Stimulated activated CD4-positive, alpha-beta T cell treated with anti-CD3 and anti-CD28 coated beads, Interleukin-2, amount 100 ng/mL, for 4 hours (primary cell): Measurements from ENCODE around the gene KCND3.

Source experiments
- DNase-seq: peaks from one replicate; pipeline ENCODE4 v3.0.0-alpha.2; 2020; ENCODE audit warnings: low read depth

Gene KCND3

DNA sequence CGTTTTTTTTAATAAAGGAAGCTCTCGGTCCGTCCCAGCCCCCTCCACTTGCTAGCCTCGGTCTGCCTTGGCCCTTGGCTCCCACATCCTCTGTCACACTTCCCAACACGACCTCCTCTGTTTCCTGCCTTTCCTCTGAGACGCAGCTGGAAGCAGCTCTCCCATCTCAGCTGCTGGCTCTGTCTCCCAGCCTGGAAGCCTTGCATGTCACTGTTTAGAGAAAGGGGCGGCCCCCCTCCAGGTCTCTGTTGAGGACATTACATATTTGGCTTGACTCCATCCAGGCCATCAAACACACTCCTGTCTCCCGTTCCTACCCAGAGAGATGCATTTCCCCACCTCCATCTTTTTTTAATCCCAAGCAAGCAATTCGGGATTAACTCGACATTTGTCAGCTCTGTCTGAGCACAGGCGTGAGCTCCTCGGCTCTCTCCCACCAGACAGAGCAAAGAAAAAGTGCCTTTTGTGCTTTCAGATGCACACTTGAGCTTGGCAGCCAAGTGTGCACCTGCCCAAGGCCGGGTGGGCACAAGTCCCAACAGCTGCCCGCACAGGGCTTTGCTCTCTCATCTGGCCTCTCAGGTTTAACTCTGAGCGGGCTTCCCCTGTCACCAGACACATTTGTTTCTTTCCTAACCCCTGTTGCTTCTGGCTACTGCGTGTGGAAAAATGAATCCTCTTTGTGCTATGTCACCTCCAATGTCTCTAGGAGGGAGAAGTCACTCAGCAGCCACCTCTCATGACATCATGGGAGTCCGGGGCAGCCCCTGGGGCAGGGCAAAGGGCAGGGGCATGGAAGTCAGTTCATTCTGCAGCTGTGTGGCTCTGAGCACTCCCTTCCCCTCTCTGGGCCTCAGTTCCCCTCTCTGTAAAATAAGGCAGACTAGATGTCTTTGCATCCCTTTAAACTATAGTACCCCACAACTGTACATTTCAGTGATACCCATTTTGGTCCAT, 108.3 kb downstream of the KCND3 start:
- DNase-seq = no peak

DNA sequence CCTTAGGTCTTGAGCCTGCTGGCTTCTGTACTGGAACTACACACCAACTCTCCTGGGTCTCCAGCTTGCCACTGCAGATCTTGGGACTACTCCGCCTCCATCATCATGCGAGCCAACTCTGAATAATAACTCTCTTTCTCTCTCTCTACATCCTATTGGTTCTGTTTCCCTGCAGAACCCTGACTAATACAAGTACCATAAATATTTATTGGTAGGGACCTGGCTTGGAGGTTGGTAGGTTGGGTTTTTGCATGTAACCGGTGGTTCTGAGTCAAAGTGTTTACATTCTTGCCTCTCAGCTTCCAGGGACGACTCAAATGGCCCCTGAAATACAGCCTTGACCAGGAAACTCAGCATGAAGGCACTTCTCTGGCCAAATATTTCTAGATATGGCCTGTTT, 110.4 kb downstream of the KCND3 start:
- DNase-seq = no peak

DNA sequence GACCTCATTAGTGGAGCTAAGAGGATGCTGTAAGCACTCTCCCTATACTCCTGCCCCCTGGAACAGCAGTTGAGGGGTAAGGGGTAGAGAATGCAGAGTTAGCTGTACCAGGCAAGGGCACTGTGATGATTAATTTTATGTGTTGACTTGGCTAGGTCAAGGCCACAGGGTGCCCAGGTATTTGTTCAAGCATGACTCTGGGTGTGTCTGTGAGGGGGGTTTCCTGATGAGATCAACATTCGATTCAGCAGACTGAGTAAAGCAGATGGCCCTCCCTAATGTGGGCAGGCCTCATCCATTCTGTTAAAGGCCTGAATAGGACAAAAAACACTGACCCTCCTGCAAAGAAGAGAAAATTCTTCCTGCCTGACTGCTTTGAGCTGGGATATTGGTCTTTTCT, 110.8 kb downstream of the KCND3 start:
- DNase-seq = no peak

DNA sequence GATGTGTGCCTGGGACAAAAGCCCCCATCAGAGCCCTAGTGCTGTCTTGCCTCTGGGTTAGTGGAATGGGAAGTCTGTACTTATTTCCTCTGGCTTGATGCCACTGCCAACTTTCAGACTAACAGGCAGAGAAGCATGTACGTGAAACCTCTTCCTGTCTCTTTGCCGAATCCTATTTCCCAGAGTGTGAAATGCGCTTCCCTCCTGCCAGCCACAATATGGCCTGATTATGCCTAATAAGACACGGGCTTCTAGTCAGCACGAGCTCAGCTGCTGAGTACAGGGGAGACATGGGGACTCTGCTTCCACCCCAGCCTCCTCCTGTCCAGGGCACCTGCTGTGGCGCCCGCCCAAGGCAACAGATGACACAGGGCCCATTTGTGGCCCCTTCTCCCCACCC, 111.4 kb downstream of the KCND3 start:
- DNase-seq = no peak

DNA sequence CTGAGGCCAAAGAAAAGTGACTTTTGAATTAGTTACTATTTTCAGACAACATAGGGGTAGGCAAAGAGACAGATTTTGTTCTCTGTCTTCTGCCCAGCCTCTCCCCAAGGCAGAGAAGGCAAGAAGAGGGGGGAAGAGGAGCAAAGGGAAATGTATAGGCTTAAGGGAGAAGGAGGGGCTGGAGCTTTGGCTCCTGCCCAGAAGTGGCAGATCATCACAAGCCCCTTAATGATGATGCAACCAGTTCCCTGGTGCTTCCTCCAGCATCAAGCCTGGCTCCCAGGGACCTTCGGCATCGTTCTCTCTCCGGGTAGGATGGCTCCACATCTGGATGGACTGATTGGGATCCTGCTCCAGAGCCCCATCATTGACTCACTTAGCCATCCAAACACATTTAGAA, 112.8 kb downstream of the KCND3 start:
- DNase-seq = no peak

DNA sequence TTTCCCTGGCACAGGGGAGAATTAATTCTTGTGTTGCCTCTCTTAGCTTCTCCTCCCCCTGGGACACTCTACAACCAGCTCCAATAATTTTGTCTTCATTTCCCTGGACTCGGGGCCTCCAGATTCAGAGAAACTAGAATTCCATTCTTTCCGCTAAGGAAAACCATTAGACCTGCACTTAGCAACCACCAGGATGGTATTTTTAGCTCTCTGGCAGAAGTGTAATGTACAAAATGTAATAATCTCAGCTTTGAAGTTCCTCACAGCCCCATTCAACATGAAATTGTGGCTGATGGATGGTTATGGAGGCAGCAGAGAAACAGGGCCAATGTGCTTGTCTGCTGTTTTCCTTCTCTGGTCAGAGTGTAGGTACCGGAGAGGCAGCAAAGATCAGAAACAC, 113.8 kb downstream of the KCND3 start:
- DNase-seq = no peak

DNA sequence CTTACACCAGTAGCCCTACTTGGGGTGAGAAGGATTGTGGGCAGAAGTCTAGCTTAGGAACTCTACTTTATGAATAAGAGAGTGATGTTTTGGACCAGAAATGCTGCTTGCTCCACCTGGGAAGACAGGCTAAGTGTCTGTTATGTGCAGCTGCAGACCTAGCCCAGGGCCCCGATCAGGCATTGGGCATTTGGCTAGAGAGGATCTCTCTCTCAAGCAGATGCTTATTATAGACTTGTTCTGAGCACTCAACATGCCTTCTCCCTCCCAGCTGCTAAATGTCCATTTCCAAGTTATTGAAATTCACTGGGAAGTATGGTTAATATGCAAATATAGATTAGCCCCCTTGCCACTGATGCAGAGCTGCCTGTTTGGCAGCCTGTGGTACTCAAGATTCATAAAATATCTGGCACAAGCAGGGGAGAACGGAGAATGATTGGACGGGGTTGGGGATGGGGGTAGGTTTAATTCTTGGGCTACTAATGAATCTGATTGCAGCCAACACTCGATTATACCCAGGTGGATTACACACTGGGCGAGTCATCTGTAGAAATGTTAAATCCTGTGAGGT, 115.9 kb downstream of the KCND3 start:
- DNase-seq = no peak

DNA sequence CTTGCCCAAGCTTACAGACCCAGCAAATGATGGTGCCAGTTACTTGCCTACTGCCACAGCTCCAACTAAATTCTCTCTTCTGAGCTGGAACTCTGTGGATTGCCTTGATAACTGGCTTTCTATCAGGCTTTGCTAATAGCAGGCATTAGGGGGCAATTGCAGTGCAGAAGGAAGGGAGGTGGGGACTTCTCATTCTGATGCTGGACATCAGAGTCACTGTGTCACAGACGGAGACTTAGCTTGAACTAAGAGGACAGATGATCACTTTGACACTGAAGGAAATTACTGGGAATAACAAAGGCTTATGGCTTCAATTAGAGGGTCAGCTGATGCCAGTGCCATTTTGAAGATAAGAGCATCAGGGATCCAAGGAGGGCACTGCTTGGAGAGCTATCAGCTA, 119.3 kb downstream of the KCND3 start:
- no peak for DNase-seq

DNA sequence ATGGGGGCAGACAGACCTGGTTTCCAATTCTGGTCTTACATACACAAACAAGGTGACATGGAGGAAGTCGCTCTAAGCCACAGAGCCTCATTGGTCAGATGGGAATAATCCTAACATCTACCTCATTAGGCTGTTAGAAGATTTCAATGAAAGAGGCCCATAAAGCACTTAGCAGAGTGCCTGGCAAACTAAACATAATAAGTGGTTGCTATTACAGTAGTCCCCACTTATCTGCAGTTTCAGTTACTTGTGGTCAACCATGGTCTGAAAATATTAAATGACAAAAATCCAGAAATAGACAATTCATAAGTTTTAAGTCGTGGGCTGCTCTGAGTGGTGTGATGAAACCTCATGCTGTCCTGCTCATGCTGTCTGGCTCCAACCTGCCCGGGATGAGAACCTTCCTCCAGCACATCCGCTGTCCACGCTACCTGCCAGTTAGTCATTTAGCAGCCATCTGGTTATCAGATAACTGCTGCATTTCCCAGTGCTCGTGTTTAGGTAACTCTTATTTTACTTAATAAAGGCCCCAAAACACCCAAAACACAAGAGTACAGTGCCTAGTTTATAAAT, 121.5 kb downstream of the KCND3 start:
- DNase-seq = no peak

DNA sequence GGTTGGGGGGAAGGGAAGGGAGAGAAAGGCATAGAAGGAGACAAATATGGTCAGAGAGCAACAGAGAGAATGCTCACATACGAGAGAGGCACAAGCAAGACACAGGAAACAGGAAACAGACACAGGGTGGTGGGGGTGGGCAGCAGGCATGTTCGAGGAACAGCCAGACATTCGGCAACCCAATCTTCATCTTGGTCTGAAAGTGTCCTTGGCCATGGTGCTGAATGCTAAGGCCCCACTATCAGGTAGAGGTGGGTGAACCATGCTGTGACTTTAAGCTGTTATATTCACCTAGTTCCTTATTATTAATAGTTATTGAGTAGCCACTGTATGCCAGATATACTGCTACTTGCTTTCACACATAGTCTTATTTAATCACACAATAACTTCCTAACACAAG, 124.6 kb downstream of the KCND3 start:
- no peak for DNase-seq

DNA sequence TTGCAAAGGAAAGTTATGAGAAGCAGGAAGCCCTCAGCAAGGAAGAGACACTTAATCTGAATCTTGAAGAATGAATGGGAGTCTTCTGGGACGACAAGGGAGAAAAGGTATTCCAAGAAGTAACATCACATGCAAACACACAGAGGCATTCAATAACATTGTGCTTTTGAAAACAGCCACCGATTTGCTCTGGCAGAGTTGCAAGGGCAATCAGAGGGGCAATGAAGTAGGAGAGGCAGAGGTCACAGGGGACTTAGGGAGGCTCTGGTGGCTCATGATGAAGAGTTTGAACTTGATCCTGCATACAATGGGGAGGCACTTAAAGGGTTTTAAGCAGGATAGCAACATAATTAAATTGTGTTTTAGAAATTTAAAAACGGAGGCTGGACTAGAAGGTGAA, 126.1 kb downstream of the KCND3 start:
- DNase-seq = no peak

DNA sequence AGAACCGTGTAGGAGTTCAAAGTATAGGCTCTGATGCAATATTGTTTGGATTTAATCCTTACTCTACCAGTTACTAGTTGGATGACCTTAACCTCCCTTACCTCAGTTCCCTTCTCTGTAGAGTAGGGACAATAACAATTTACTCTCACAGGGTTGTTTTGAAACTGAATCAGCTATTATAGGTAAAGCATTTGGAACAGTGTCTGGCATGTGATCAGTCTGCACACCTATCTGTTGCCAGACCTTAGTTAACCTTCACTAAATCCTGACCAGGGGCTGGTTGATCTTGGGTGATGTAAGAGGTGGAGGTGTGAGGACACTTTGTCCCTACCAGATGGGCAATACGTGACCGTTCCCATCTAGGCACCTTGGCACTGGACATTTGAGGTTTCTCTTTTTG, 126.9 kb downstream of the KCND3 start:
- DNase-seq = no peak

DNA sequence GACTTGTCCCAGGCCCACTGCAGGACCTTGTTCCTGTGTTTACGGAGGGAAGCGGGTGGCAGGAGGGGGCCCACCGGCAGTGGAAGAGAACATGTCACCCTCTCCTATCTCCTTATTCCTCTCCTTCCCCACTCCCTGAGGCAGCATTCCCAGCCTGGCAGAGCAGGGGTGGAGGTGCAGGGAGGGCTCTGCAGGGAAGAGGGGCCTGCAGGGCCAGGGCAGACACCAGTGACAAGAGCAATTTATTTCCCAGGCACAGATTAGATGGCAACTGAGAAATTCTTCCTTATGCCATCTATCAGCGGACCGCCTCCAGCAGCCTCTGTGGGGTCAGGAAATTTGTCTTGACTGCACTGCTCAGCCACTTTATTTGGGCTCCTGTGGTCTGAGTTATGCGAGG, 127.9 kb downstream of the KCND3 start:
- DNase-seq = no peak

DNA sequence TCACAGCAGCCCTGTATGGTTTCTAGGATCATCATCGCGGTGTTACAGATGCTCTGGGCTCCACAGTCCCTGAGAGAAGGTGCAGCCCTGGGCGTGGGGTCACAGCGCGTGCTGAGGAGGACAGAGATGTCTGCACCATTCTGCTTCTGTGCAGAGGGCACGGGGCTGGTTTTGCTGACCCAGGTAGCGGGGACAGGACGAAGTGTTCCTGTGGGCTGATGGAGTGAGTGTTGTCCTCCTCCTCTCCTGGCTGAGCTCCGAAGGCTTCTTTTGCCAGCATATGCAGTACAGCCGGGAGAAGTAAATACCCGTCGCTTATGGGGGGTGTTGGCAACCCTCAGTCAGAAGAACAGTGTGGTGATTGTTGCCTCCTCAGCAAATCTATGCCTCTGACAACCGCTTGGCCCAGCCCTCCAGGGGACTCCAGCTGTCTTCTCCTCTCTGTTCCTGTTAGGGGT, 132.2 kb downstream of the KCND3 start:
- no peak for DNase-seq

DNA sequence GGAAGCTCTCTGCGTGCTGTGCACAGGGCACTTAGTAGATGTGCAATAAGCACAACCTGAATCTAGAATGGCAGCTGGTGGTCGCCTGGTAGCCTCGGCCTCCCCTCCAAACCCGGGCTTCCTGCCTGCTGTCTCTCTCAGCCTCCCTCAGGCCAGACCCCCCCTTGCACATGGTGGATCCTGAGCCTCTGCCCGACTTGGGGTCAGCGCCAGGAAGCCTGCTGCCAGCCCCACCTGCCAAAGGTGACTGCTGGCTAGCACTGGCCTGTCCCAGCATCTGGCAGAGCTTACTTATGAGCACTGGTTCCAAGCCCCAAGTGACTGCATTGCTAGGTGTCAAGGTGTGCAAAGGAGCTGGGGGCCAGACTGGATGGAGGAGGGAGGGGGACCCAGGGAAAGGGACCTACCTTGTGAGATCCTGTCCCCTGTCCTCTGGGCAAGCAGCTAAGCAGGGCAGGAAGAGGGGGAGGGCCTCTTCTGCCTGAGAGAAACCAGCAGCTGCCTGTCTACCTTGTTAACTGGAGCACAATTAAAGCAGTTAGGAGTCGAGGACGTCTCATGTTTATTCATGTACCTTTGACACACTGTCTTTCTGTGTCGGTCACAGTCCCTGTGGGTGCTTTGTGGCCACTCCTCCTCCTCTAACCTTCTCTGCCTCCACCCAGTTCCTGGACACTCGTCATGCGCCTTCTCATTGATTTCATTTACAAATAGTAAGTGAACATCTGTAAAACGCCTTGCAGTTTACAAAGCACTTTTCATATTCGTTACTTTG, 132.9 kb downstream of the KCND3 start:
- DNase-seq = no peak

DNA sequence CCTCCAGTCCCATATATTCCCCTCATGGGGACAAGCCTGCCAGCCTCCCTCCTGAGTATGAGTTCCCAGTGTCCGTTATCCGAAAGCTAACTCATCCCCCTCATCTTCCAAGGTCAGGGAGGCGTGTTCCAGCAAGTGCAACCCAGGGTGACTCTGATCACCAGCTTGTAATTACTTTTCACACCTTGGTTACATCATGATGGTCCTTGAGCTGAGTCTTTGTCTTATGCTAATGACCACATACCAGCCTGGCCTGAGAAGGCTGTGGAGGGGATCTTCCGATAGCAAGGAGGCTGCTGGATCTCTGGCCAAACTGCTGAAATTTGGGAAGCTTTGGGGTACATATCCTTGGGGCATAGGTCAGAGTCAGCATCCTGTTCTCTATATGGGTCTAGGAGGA, 134.2 kb downstream of the KCND3 start:
- no peak for DNase-seq

DNA sequence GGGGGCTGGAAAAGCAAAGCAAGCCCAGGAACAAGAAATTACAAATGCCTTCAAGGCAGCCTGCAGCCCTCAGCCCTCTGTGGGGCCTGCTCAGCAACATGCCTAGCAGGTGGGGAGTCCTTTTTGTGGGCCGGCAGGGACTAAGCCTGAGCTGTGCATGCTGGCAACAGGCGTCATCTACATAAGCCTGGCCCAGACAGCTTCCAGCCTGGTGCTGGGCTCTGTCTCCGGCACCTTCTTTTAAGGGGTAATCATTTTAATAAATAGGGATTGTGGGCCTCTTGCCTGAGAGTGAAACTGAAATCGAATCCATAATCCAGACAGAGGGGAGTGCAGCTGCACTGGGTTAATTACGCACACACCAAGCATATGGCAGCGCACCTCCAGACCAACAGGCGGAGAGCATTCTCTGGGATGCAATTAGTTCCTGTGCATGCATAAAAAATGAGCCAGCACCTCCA, 137.2 kb downstream of the KCND3 start:
- no peak for DNase-seq

DNA sequence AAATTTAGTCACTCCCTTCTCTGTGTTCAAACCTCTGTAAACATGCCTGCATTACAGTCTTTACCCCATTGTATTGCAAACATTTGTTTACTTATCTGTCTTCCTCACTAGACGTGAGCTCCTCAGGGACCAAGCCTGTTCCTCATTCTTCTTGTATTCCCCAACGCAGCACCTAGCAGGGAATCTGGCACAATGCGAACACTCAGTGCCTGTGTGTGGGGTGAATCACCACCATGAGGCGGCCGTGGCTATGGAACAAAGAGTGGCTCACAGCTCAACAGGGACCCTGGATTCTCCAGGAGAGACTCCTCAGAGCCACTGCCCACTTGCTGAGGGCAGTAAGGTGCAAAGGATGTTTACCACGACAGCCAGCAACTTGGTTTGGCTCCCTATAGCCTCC, 137.9 kb downstream of the KCND3 start:
- no peak for DNase-seq

DNA sequence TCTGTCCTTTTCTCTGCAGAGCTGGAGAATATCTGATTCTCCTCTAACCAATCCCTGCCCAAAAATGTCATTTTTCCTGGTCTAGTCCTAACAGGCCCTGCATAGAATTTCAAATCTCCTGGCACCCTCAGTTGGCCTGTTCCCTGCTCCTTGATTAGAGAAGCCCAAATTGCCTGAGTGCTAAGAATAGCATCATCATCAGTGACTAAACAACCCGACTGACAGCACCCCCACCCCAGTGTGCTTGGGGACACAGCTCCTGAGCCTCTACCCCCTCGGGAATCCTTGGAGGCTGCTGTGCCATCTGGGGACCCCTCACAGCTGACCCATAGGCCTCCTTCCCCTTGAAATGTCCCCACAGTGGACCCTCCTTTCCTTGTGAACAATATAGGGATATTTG, 139.4 kb downstream of the KCND3 start:
- DNase-seq = no peak

DNA sequence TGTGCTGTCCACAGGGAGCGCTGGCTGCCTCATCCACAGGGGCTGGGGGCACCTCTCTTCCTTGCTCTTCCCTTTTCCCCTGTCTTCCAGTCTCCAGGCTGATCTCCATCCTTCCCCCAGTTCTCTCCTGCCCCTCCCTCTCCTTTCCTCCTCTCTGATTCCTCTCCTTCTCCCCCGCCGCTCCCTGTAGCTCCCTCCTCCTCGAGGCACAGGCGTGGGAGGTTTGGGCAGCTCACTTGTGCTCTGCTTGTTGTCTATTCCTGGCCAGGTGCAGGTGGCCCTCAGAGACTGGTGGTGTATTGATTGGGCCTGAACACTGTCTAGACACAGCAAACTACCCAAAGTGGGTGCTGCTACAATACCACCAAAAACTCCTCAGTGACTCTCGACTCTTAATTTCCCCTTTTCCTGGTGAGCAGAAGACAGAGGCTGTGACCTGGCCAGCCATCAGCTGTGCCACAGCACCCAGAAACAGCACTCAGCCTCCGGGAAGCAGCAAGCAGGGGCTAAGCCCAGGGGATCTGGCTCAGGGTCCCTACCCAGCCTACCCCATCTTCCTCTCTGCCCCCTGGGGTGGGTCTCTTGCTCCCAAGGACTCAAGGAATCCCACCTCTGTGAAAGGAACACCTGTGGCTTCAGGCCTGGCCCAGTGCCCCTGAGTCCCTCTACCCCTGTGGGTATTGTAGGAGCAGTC, 140.5 kb downstream of the KCND3 start:
- DNase-seq = no peak

DNA sequence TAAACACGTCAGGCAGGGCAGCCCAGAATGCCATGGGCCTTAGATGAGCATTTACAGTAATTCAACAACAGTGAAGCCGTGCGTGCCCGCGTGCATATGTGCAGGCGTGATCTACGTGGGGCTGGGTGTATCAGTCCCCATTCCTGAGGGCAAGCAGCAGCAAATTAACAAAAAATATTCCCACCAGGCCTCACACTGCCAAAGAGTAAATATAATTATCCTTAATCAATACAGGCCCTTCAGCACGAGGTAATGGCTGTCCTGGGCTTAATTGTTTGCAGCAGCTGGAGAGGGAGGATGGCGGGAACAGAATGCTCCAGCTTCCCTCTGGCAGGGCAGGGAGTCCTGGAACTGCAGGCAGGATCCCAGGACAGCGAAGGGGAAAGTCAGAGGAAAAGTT, 142.0 kb downstream of the KCND3 start:
- no peak for DNase-seq

DNA sequence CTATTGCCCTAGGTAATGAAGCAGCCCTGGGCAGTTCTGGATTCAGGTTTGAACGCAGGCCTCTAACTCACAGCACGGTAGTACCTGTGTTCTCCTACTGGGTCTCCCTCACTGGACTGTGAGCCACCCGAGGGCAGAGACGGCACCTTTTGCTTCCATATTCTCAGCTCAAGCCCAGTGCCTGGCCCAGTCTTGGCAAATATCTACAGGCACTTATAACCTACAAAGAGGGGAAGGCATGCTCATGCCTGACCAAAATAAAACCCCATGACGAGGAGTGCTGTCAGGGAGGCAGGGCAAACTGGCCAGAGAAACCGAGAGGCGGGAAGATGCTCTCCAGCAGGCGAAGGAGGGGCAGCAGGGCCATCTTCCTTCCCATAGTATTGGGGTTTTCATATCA, 142.6 kb downstream of the KCND3 start:
- DNase-seq = no peak
